H1 (cell line): Measurements from ENCODE around the gene MAPK9. TPM values are rescaled to one million over a fixed set of nuclear protein-coding genes. Genes with fewer than 3 reads are reported as not detected.
A peak's percentile ranks its signal among the peaks of the same experiment; 100 is the strongest.

ENCODE experiments used
- BACH1 ChIP-seq: IDR thresholded peaks from 2 replicates; pipeline ENCODE4 v1.6.1; 2012; ENCODE audit warnings: low read length, improper control_type of control experiment
- CBX8 ChIP-seq: fragments of 300-800, 300-1000 bp; sonication (generic); IDR thresholded peaks from 2 replicates; pipeline ENCODE4 v1.7.1; 2016; ENCODE audit warnings: low read depth, low read length, borderline replicate concordance
- CEBPB ChIP-seq: IDR thresholded peaks from 2 replicates; pipeline ENCODE4 v1.6.1; 2012; ENCODE audit warnings: low read depth, low read length
- CREB1 ChIP-seq: IDR thresholded peaks from 2 replicates; pipeline ENCODE4 v1.6.1; 2012; ENCODE audit warnings: inconsistent platforms
- EZH2 ChIP-seq: fragments of 200-600 bp; sonication (generic); IDR thresholded peaks from 2 replicates; pipeline ENCODE4 v1.7.1; 2012; ENCODE audit warnings: low read depth, mild to moderate bottlenecking, moderate library complexity, low read length, inconsistent platforms; ENCODE audit not compliant: severe bottlenecking
- FOSL1 ChIP-seq: IDR thresholded peaks from 2 replicates; pipeline ENCODE4 v1.6.1; 2011; ENCODE audit warnings: mild to moderate bottlenecking, low read depth, low read length, moderate library complexity; ENCODE audit not compliant: insufficient read depth
- JUND ChIP-seq: IDR thresholded peaks from 2 replicates; pipeline ENCODE4 v1.6.1; 2011; ENCODE audit warnings: mild to moderate bottlenecking, improper control_type of control experiment, low read length
- KDM4A ChIP-seq: IDR thresholded peaks from one replicate; pipeline ENCODE4 v1.7.1; 2012; ENCODE audit warnings: low read depth, mild to moderate bottlenecking, moderate library complexity, low read length, inconsistent platforms; ENCODE audit not compliant: severe bottlenecking
- KDM5A ChIP-seq: fragments of 200-600 bp; IDR thresholded peaks from 2 replicates; pipeline ENCODE4 v1.7.1; 2012; ENCODE audit warnings: mild to moderate bottlenecking, low read length, inconsistent platforms, mixed read lengths
- NRF1 ChIP-seq: IDR thresholded peaks from 2 replicates; pipeline ENCODE4 v1.6.1; 2011; ENCODE audit warnings: mild to moderate bottlenecking, low read depth, low read length, improper control_type of control experiment
- POLR2A ChIP-seq, 2 experiments: IDR thresholded peaks; 1 replicate in 1 of 2; 2 replicates in 1 of 2; pipeline ENCODE4 v1.6.1; 2011; ENCODE audit warnings: low read depth in 2 of 2, low read length in 2 of 2, mild to moderate bottlenecking in 2 of 2; ENCODE audit errors: control extremely low read depth in 1 of 2
- POLR2AphosphoS5 ChIP-seq: IDR thresholded peaks from 2 replicates; pipeline ENCODE4 v1.6.1; 2011; ENCODE audit warnings: low read depth, low read length
- POU5F1 ChIP-seq: IDR thresholded peaks from 2 replicates; pipeline ENCODE4 v1.6.1; 2011; ENCODE audit warnings: low read depth, mild to moderate bottlenecking, low read length, moderate library complexity
- SIX5 ChIP-seq: IDR thresholded peaks from 2 replicates; pipeline ENCODE4 v1.6.1; 2011; ENCODE audit warnings: mild to moderate bottlenecking, low read depth, low read length
- SP4 ChIP-seq: IDR thresholded peaks from 2 replicates; pipeline ENCODE4 v1.6.1; 2012; ENCODE audit warnings: low read length, inconsistent platforms
- SRF ChIP-seq: IDR thresholded peaks from 2 replicates; pipeline ENCODE4 v1.6.1; 2011; ENCODE audit warnings: mild to moderate bottlenecking, low read depth, low read length, moderate library complexity
- TAF1 ChIP-seq: IDR thresholded peaks from 2 replicates; pipeline ENCODE4 v1.6.1; 2011; ENCODE audit warnings: mild to moderate bottlenecking, low read depth, low read length
- TAF7 ChIP-seq: optimal IDR thresholded peaks from 2 replicates; pipeline ENCODE3; 2011; ENCODE audit warnings: low read depth, mild to moderate bottlenecking, inconsistent platforms, low read length, moderate library complexity, borderline replicate concordance
- TEAD4 ChIP-seq: IDR thresholded peaks from 2 replicates; pipeline ENCODE4 v1.6.1; 2012; ENCODE audit warnings: low read depth, low read length, inconsistent platforms, mixed read lengths
- ZNF274 ChIP-seq: IDR thresholded peaks from 2 replicates; pipeline ENCODE4 v1.7.0; 2012; ENCODE audit warnings: low read length, borderline replicate concordance; ENCODE audit errors: extremely low read depth
- polyA plus RNA-seq, 7 experiments: library from polyadenylated mRNA; depleted of rRNA in 3 of 7; stranded (reverse) in 5 of 7; unstranded in 2 of 7; fragments of >200 nt in 5 of 7; fragments of 200-250 nt in 2 of 7; gene quantifications; 1 replicate in 5 of 7; 2 replicates in 1 of 7; 4 replicates in 1 of 7; pipeline versions ENCODE4 v1.2.1 to v1.2.3, GENCODE V29; 2011 to 2013; ENCODE audit warnings: missing spikeins in 2 of 7, mixed read lengths in 2 of 7
- total RNA-seq: library from RNA; stranded (reverse); fragmentation: NEBNext Ultra II Directional; extraction: Animal tissue kit (Norgen Biotek cat#: 25700); gene quantifications from 2 replicates; pipeline ENCODE4 v1.2.1, GENCODE V29; 2021
- TF ChIP-seq, protein P1 (sequence below): IDR thresholded peaks from 2 replicates; pipeline ENCODE4 v1.6.1; 2011; ENCODE audit warnings: low read length, improper control_type of control experiment
- TF ChIP-seq, protein P2 (sequence below): IDR thresholded peaks from 2 replicates; pipeline ENCODE4 v1.6.1; 2011; ENCODE audit warnings: low read depth, mild to moderate bottlenecking, low read length; ENCODE audit not compliant: insufficient read depth
- TF ChIP-seq, protein P3 (sequence below), 3 experiments: IDR thresholded peaks; 1 replicate in 2 of 3; 2 replicates in 1 of 3; pipeline versions ENCODE4 v1.5.1 to v1.6.1; 2011; ENCODE audit warnings: low read length in 3 of 3, mild to moderate bottlenecking in 3 of 3, inconsistent platforms in 2 of 3, low read depth in 1 of 3, moderate library complexity in 1 of 3; ENCODE audit not compliant: insufficient read depth in 1 of 3; ENCODE audit errors: control extremely low read depth in 1 of 3

The MAPK9 gene
- total and polyA plus RNA-seq, 2 of the 8 experiments (the other 6 are each of a cell fraction or from before 2014, with no cell fraction given), result 22.3 to 43.7 TPM

DNA sequence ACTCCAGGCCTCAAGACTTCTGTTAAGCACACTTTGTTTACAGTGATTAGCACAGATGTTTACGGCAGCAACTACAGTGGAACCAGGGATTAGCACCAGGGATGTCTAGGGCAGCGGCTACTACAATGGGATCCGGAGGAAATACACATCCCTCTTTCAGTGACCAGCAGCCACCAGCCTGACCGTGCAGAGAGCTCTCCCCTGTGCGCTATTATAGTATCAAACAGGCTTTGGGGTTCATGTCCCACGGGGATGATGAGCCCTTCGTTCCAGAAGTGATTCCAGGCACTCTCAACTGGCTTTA lies 39.7 kb upstream of the MAPK9 start (continued):
- TF ChIP-seq, protein P1, sequence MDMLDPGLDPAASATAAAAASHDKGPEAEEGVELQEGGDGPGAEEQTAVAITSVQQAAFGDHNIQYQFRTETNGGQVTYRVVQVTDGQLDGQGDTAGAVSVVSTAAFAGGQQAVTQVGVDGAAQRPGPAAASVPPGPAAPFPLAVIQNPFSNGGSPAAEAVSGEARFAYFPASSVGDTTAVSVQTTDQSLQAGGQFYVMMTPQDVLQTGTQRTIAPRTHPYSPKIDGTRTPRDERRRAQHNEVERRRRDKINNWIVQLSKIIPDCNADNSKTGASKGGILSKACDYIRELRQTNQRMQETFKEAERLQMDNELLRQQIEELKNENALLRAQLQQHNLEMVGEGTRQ, result no peak
- no peak for TF ChIP-seq KDM4A
- TF ChIP-seq EZH2, result no peak
- TF ChIP-seq, protein P2, sequence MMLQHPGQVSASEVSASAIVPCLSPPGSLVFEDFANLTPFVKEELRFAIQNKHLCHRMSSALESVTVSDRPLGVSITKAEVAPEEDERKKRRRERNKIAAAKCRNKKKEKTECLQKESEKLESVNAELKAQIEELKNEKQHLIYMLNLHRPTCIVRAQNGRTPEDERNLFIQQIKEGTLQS, result no peak
- no peak; the same call in 1 of the 2 replicates for TF ChIP-seq JUND
- no peak for TF ChIP-seq NRF1
- no peak for TF ChIP-seq KDM5A
- TF ChIP-seq TAF1, result no peak
- TF ChIP-seq FOSL1, result no peak
- TF ChIP-seq SRF, result no peak
- peak; percentile 12; the same call in 1 of the 2 replicates for TF ChIP-seq POLR2AphosphoS5
- no peak for TF ChIP-seq BACH1
- TF ChIP-seq SIX5, result no peak
- TF ChIP-seq TAF7, result no peak
- TF ChIP-seq CEBPB, result no peak
- no peak for TF ChIP-seq CREB1
- no peak for TF ChIP-seq TEAD4
- no peak for TF ChIP-seq SP4
- TF ChIP-seq ZNF274, result no peak
- no peak for TF ChIP-seq CBX8
- TF ChIP-seq, protein P3, sequence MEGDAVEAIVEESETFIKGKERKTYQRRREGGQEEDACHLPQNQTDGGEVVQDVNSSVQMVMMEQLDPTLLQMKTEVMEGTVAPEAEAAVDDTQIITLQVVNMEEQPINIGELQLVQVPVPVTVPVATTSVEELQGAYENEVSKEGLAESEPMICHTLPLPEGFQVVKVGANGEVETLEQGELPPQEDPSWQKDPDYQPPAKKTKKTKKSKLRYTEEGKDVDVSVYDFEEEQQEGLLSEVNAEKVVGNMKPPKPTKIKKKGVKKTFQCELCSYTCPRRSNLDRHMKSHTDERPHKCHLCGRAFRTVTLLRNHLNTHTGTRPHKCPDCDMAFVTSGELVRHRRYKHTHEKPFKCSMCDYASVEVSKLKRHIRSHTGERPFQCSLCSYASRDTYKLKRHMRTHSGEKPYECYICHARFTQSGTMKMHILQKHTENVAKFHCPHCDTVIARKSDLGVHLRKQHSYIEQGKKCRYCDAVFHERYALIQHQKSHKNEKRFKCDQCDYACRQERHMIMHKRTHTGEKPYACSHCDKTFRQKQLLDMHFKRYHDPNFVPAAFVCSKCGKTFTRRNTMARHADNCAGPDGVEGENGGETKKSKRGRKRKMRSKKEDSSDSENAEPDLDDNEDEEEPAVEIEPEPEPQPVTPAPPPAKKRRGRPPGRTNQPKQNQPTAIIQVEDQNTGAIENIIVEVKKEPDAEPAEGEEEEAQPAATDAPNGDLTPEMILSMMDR (IDR thresholded peaks at IDR 0.05; ENCODE audit: control extremely low read depth in 1 of 3, insufficient read depth in 1 of 3, low read depth in 1 of 3, low read length in 3 of 3), result no peak
- TF ChIP-seq POU5F1, result no peak
- TF ChIP-seq POLR2A (IDR thresholded peaks at IDR 0.05; ENCODE audit: control extremely low read depth in 1 of 2, low read depth in 2 of 2, low read length in 2 of 2), result no peak
